Keratinocyte (primary cell): ENCODE data around the gene ZRANB1. TPM values are rescaled to one million over a fixed set of nuclear protein-coding genes. Genes with fewer than 3 reads are reported as not detected.

Experiments
- DNase-seq: peaks from one replicate; pipeline ENCODE4 v3.0.0-alpha.2; 2011; ENCODE audit warnings: low read depth, missing footprints, low spot score
- FAIRE-seq: peaks from 2 replicates; lab custom pipeline; 2011; peaks lifted over from hg19 to GRCh38; lab: Jason Lieb, UNC
- H2AFZ ChIP-seq: 2 replicates; pipeline ENCODE4 v1.6.0; 2012; ENCODE audit warnings: low read length, control low read depth, inconsistent platforms; ENCODE audit not compliant: control insufficient read depth
- H3K27ac ChIP-seq: 2 replicates; pipeline ENCODE4 v1.5.1; 2011; ENCODE audit warnings: low read length; ENCODE audit not compliant: control insufficient read depth, insufficient read depth
- H3K27me3 ChIP-seq: 3 replicates; pipeline ENCODE4 v1.6.0; 2011; ENCODE audit warnings: low read length; ENCODE audit not compliant: control insufficient read depth, insufficient read depth; ENCODE audit errors: extremely low read depth
- H3K36me3 ChIP-seq, 2 experiments: 2 replicates in 1 of 2; 3 replicates in 1 of 2; pipeline ENCODE4 v1.5.1; 2011; ENCODE audit warnings: low read length in 2 of 2, mild to moderate bottlenecking in 1 of 2; ENCODE audit not compliant: control insufficient read depth in 2 of 2, insufficient read depth in 2 of 2; ENCODE audit errors: extremely low read depth in 1 of 2
- H3K4me1 ChIP-seq: 3 replicates; pipeline ENCODE4 v1.5.1; 2011; ENCODE audit warnings: low read length; ENCODE audit not compliant: control insufficient read depth, insufficient read depth; ENCODE audit errors: extremely low read depth
- H3K4me2 ChIP-seq: 3 replicates; pipeline ENCODE4 v1.6.0; 2011; ENCODE audit warnings: low read depth, low read length; ENCODE audit not compliant: control insufficient read depth, insufficient read depth; ENCODE audit errors: extremely low read depth
- H3K4me3 ChIP-seq, 3 experiments: fragments of 200-600 bp in 1 of 3; sonication (generic) in 1 of 3; 2 replicates in 2 of 3; 3 replicates in 1 of 3; pipeline ENCODE4 v1.5.1; 2011 to 2016; ENCODE audit warnings: low read length in 3 of 3, mild to moderate bottlenecking in 3 of 3, control low read depth in 2 of 3, inconsistent platforms in 1 of 3, low read depth in 1 of 3, mixed read lengths in 1 of 3, mixed run types in 1 of 3, moderate library complexity in 1 of 3; ENCODE audit not compliant: control insufficient read depth in 2 of 3, insufficient read depth in 2 of 3; ENCODE audit errors: extremely low read depth in 1 of 3
- H3K79me2 ChIP-seq: 2 replicates; pipeline ENCODE4 v1.6.0; 2012; ENCODE audit warnings: low read length; ENCODE audit not compliant: control insufficient read depth, insufficient read depth
- H3K9ac ChIP-seq: 3 replicates; pipeline ENCODE4 v1.6.0; 2011; ENCODE audit warnings: low read length; ENCODE audit not compliant: control insufficient read depth, insufficient read depth; ENCODE audit errors: extremely low read depth
- H3K9me1 ChIP-seq: 3 replicates; pipeline ENCODE4 v1.6.0; 2011; ENCODE audit warnings: low read length; ENCODE audit not compliant: control insufficient read depth, insufficient read depth; ENCODE audit errors: extremely low read depth
- H3K9me3 ChIP-seq: 2 replicates; pipeline ENCODE4 v1.5.1; 2012; ENCODE audit warnings: low read depth, low read length; ENCODE audit not compliant: control insufficient read depth
- H4K20me1 ChIP-seq: 3 replicates; pipeline ENCODE4 v1.6.0; 2011; ENCODE audit warnings: low read length; ENCODE audit not compliant: control insufficient read depth, insufficient read depth; ENCODE audit errors: extremely low read depth
- EZH2 ChIP-seq: IDR thresholded peaks from one replicate; pipeline ENCODE4 v1.6.1; 2012; ENCODE audit warnings: inconsistent platforms, mild to moderate bottlenecking, low read length, moderate library complexity
- dilution Hi-C: fragments of 300-500 bp; cut with MboI; formaldehyde crosslinking; loops from one replicate; pipeline ENCODE4 v1.7.0; 2020; ENCODE audit warnings: low sequenced_read_pairs; ENCODE audit not compliant: extremely low pct_ligation_motif_present
- polyA plus RNA-seq, 5 experiments: library from polyadenylated mRNA; depleted of rRNA in 3 of 5; stranded (reverse) in 3 of 5; stranded (forward) in 1 of 5; unstranded in 1 of 5; fragments of >200 nt; gene quantifications; 1 replicate in 1 of 5; 2 replicates in 3 of 5; 3 replicates in 1 of 5; pipeline versions ENCODE4 v1.2.1 to v1.2.3, GENCODE V29; 2011 to 2012; ENCODE audit warnings: missing spikeins in 2 of 5, low read depth in 1 of 5, low replicate concordance in 1 of 5
- TF ChIP-seq, protein P1 (sequence below), 3 experiments: IDR thresholded peaks in 1 of 3; conservative IDR thresholded peaks in 1 of 3; optimal IDR thresholded peaks in 1 of 3; 2 replicates in 2 of 3; 3 replicates in 1 of 3; pipeline versions ENCODE3 to v1.5.1; 2011; ENCODE audit warnings: low read length in 3 of 3, mild to moderate bottlenecking in 3 of 3, moderate library complexity in 2 of 3, control low read depth in 1 of 3, inconsistent platforms in 1 of 3; ENCODE audit not compliant: insufficient read depth in 2 of 3; ENCODE audit errors: extremely low read depth in 1 of 3

ZRANB1 gene
- polyA plus RNA-seq, 1 donor (not counting 4 experiments of a cell fraction or from before 2014, with no cell fraction given) = 9.3 TPM

- no peak for DNase-seq
- no peaks in the 10 kb centered on the region for H3K4me1 ChIP-seq
- H3K36me3 ChIP-seq = peaks cover 12 to 14% of the 10 kb centered on the region in 2 experiments
- H3K79me2 ChIP-seq = peaks cover 4% of the 10 kb centered on the region
- no peaks in the 10 kb centered on the region for H3K9me3 ChIP-seq
- no peak overlapping the region for H3K9ac ChIP-seq
- no peak for TF ChIP-seq EZH2
- TF ChIP-seq, protein P1, sequence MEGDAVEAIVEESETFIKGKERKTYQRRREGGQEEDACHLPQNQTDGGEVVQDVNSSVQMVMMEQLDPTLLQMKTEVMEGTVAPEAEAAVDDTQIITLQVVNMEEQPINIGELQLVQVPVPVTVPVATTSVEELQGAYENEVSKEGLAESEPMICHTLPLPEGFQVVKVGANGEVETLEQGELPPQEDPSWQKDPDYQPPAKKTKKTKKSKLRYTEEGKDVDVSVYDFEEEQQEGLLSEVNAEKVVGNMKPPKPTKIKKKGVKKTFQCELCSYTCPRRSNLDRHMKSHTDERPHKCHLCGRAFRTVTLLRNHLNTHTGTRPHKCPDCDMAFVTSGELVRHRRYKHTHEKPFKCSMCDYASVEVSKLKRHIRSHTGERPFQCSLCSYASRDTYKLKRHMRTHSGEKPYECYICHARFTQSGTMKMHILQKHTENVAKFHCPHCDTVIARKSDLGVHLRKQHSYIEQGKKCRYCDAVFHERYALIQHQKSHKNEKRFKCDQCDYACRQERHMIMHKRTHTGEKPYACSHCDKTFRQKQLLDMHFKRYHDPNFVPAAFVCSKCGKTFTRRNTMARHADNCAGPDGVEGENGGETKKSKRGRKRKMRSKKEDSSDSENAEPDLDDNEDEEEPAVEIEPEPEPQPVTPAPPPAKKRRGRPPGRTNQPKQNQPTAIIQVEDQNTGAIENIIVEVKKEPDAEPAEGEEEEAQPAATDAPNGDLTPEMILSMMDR (optimal IDR thresholded peaks at IDR 0.05 in 1 of 3, IDR thresholded peaks at IDR 0.05 in 1 of 3, conservative IDR thresholded peaks at IDR 0.05 in 1 of 3; ENCODE audit: extremely low read depth in 1 of 3, insufficient read depth in 2 of 3, low read length in 3 of 3) = no peak
- H3K4me2 ChIP-seq = no peak overlapping the region
- dilution Hi-C loops = no loop called here
- H4K20me1 ChIP-seq = no peaks in the 10 kb centered on the region
- H3K27me3 ChIP-seq = no peaks in the 10 kb centered on the region
- no peak overlapping the region for H2AFZ ChIP-seq
- H3K27ac ChIP-seq = no peak overlapping the region
- no peaks in the 10 kb centered on the region for H3K9me1 ChIP-seq
- no peak for FAIRE-seq
- no peak overlapping the region for H3K4me3 ChIP-seq
Observed at GRCh38 chr10:124984376-124984775, 42.5 kb downstream of the ZRANB1 start.

DNA sequence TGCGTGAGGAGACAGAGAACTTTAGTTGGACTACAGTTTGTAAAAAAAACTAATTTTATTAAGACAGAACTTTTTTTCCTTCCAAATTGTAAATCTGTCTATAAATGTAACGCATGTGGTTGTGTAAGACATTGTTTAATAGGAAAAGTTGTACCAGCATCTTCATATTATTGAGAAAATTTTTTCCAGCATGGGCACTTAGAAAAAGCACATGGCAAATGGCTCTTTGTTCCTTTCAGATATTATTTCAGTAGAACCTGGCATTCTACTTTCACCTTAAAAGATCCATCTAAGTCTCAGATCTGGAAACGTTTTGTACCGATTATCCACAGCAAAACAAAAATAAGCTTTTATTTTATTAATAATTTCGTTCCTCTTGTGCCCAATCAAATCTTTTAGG, 43.2 kb downstream of the ZRANB1 start:
- Histone ChIP-seq H3K79me2 (peaks cover 2% of the 10 kb centered on the region), H4K20me1 (no peaks in the 10 kb centered on the region), H3K9me3 (no peaks in the 10 kb centered on the region), H3K9ac (no peak overlapping the region), H3K4me3 (no peak overlapping the region), H2AFZ (no peak overlapping the region), H3K9me1 (no peaks in the 10 kb centered on the region), H3K36me3 (peaks cover 14 to 17% of the 10 kb centered on the region in 2 experiments), H3K27me3 (no peaks in the 10 kb centered on the region), H3K27ac (no peak overlapping the region), H3K4me2 (no peak overlapping the region), H3K4me1 (peaks cover 5% of the 10 kb centered on the region)
- no peak for DNase-seq
- FAIRE-seq = no peak
- TF ChIP-seq, protein P1 (optimal IDR thresholded peaks at IDR 0.05 in 1 of 3, IDR thresholded peaks at IDR 0.05 in 1 of 3, conservative IDR thresholded peaks at IDR 0.05 in 1 of 3; ENCODE audit: extremely low read depth in 1 of 3, insufficient read depth in 2 of 3, low read length in 3 of 3) = no peak
- no peak for TF ChIP-seq EZH2
- dilution Hi-C loops = no loop called here
